ENCODE data around the gene THSD4. TPM values are rescaled to one million over a fixed set of nuclear protein-coding genes. Genes with fewer than 3 reads are reported as not detected.

Gene THSD4
- total and polyA plus RNA-seq, 2 experiments from 2014 or later, result 5.1 to 25.5 TPM

GRCh38 chr15:71390096-71390495 is 274.8 kb downstream of the THSD4 start:
- no peak for TF ChIP-seq CTCF (IDR thresholded peaks at IDR 0.05; ENCODE audit: low read depth, low read length)
- H3K9me3 ChIP-seq (ENCODE audit: low read depth), result no peaks in the 10 kb centered on the region
- no peaks in the 10 kb centered on the region for H3K27me3 ChIP-seq
- no peak for DNase-seq (ENCODE audit: low read depth in 1 of 2, low spot score in 1 of 2)
- no peaks in the 10 kb centered on the region for H3K36me3 ChIP-seq
- H3K4me1 ChIP-seq (ENCODE audit: low read depth), result peaks cover 5% of the 10 kb centered on the region
- no peak overlapping the region for H3K4me3 ChIP-seq
- H3K27ac ChIP-seq, result no peak overlapping the region

- TF ChIP-seq CTCF (IDR thresholded peaks at IDR 0.05; ENCODE audit: low read depth, low read length), result no peak
- Histone ChIP-seq H3K27ac (no peak overlapping the region), H3K27me3 (no peaks in the 10 kb centered on the region), H3K9me3 (ENCODE audit: low read depth) (no peaks in the 10 kb centered on the region), H3K4me3 (no peak overlapping the region), H3K4me1 (ENCODE audit: low read depth) (peaks cover 5% of the 10 kb centered on the region), H3K36me3 (no peaks in the 10 kb centered on the region)
- no peak for DNase-seq (ENCODE audit: low read depth in 1 of 2, low spot score in 1 of 2)
These were observed 276.3 kb downstream of the THSD4 start for GRCh38 chr15:71391421-71392088.

- no peaks in the 10 kb centered on the region for H3K9me3 ChIP-seq (ENCODE audit: low read depth)
- no peak for TF ChIP-seq CTCF (IDR thresholded peaks at IDR 0.05; ENCODE audit: low read depth, low read length)
- no peak overlapping the region for H3K4me3 ChIP-seq
- H3K27ac ChIP-seq, result no peak overlapping the region
- peaks cover 5% of the 10 kb centered on the region for H3K4me1 ChIP-seq (ENCODE audit: low read depth)
- H3K27me3 ChIP-seq, result no peaks in the 10 kb centered on the region
- no peak for DNase-seq (ENCODE audit: low read depth in 1 of 2, low spot score in 1 of 2)
- no peaks in the 10 kb centered on the region for H3K36me3 ChIP-seq
These were observed 277.6 kb downstream of the THSD4 start for GRCh38 chr15:71392861-71393283.

- no peaks in the 10 kb centered on the region for H3K36me3 ChIP-seq
- H3K27ac ChIP-seq, result no peak overlapping the region
- H3K27me3 ChIP-seq, result no peaks in the 10 kb centered on the region
- no peak overlapping the region for H3K4me3 ChIP-seq
- no peaks in the 10 kb centered on the region for H3K9me3 ChIP-seq (ENCODE audit: low read depth)
- no peak for DNase-seq (ENCODE audit: low read depth in 1 of 2, low spot score in 1 of 2)
- H3K4me1 ChIP-seq (ENCODE audit: low read depth), result peaks cover 5% of the 10 kb centered on the region
- TF ChIP-seq CTCF (IDR thresholded peaks at IDR 0.05; ENCODE audit: low read depth, low read length), result no peak
These were observed 278.1 kb downstream of the THSD4 start for GRCh38 chr15:71393383-71393782.

- H3K4me3 ChIP-seq, result no peak overlapping the region
- no peak overlapping the region for H3K27ac ChIP-seq
These were observed 281.4 kb downstream of the THSD4 start for GRCh38 chr15:71396536-71397125.

More at GRCh38 chr15:71396536-71397125, 281.4 kb downstream of the THSD4 start:
- H3K36me3 ChIP-seq, result no peaks in the 10 kb centered on the region
- peaks cover 3% of the 10 kb centered on the region for H3K4me1 ChIP-seq (ENCODE audit: low read depth)
- no peak for TF ChIP-seq CTCF (IDR thresholded peaks at IDR 0.05; ENCODE audit: low read depth, low read length)
- no peak for DNase-seq (ENCODE audit: low read depth in 1 of 2, low spot score in 1 of 2)
- H3K9me3 ChIP-seq (ENCODE audit: low read depth), result no peaks in the 10 kb centered on the region
- no peaks in the 10 kb centered on the region for H3K27me3 ChIP-seq

All from cardiac muscle cell (in vitro differentiated cells and primary cell).